NT2/D1 (cell line): ENCODE results near the gene UGT2B10.

Experiments used
- SUZ12 ChIP-seq: IDR thresholded peaks from 2 replicates; pipeline ENCODE4 v1.6.1; 2011; ENCODE audit not compliant: insufficient read length, insufficient read depth; ENCODE audit errors: extremely low read depth
- YY1 ChIP-seq: IDR thresholded peaks from 2 replicates; pipeline ENCODE4 v1.6.1; 2011; ENCODE audit not compliant: insufficient read length, insufficient read depth
- ZNF274 ChIP-seq: IDR thresholded peaks from 2 replicates; pipeline ENCODE4 v1.6.1; 2011; ENCODE audit warnings: mild to moderate bottlenecking, low read depth, low read length

DNA sequence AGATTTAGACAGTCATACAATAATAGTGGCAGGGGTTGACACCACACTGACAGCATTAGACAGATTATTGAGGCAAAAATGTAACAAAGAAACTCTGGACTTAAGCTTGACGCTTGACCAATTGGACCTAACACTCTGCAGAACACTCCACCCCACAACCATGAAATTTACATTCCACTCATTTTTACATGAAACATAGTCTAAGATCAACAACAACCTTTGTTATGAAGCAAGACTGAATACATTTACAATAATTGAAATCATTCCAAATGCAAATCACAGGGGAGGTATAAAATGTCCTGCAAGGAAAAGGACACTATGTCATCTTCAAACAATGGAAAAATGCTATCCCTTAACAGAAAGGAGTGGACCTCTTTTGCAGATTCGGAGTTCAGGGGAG, 4.9 kb upstream of the UGT2B10 start:
- TF ChIP-seq ZNF274 (no peak), YY1 (no peak), SUZ12 (no peak)
